ENCODE data around the gene AHSA1. TPM values are rescaled to one million over a fixed set of nuclear protein-coding genes. Genes with fewer than 3 reads are reported as not detected.

Gene AHSA1
- total RNA-seq, 1 experiment from 2014 or later: 190 TPM

DNA sequence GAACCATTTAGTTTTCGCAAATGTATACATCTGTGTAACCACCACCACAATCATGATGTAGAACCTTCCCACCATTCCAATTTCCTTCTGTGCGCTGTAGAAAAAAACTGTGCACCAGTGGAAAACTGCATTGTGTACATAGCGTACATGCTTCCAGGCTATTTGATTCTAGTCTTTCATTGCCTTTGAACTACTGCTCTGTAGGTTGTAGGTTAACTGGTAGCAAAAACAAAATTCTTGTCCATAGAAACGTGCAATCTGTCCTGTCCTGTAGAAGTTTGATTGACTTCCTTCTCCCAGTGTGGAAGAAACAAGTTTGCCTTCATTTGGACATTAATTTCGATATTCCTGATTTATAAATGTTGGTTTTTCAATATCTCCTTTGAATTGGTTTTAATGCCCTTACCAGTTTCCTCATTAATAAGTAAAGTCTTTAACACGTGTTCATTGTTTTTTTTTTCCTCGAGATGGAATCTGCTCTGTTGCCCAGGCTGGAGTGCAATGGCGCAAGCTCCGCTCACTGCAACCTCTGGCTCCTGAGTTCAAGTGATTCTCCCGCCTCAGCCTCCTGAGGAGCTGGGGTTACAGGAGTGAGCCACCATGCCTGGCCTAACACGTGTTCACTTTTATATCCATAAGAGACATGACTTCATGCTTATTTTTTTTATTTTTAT, 44.4 kb downstream of the AHSA1 start:
- WGBS (ENCODE audit: extremely low coverage, insufficient read length, low lambda C conversion rate): no CpG with 5 or more reads among the region's 11 CpGs

More for the DNA sequence above, 44.4 kb downstream of the AHSA1 start:
- Histone ChIP-seq H3K4ac (ENCODE audit: low read depth, low read length) (no peak overlapping the region), H4K5ac (ENCODE audit: insufficient read length, low read depth, low read length) (no peak overlapping the region), H3K27ac (ENCODE audit: insufficient read length, low read depth, low read length) (no peak overlapping the region), H2BK12ac (ENCODE audit: insufficient read length, low read depth, low read length) (no peak overlapping the region), H3K23me2 (ENCODE audit: insufficient read length, low read depth, low read length, poor library complexity, severe bottlenecking) (peaks cover 6% of the 10 kb centered on the region), H3K9me3 (ENCODE audit: control insufficient read depth, low read depth, low read length) (no peaks in the 10 kb centered on the region), H3K4me1 (ENCODE audit: insufficient read depth, low read length) (no peaks in the 10 kb centered on the region), H3K56ac (ENCODE audit: insufficient read length, low read depth, low read length) (no peak overlapping the region), H2AFZ (ENCODE audit: low read length) (no peak overlapping the region), H3K79me1 (ENCODE audit: insufficient read depth, low read depth, low read length, poor library complexity, severe bottlenecking) (no peaks in the 10 kb centered on the region), H4K20me1 (ENCODE audit: control insufficient read depth, insufficient read depth, insufficient read length) (no peaks in the 10 kb centered on the region), H3K14ac (ENCODE audit: insufficient read depth, low read length) (no peak overlapping the region), H2AK5ac (ENCODE audit: insufficient read length, low read length) (no peak overlapping the region), H3K27me3 (ENCODE audit: insufficient read depth, low read length) (peaks cover 18% of the 10 kb centered on the region), H2BK5ac (ENCODE audit: insufficient read length, low read length) (no peak overlapping the region), H3K9ac (ENCODE audit: extremely low read depth, insufficient read length, low read length) (no peak overlapping the region), H4K91ac (ENCODE audit: insufficient read length, low read depth, low read length) (no peak overlapping the region), H3K4me2 (ENCODE audit: insufficient read depth, insufficient read length, low read length) (no peak overlapping the region), H3K23ac (ENCODE audit: insufficient read length, low read depth, low read length) (no peak overlapping the region), H3K79me2 (ENCODE audit: insufficient read depth, low read length) (no peaks in the 10 kb centered on the region), H2BK15ac (ENCODE audit: low read depth, low read length) (no peak overlapping the region), H3T11ph (ENCODE audit: low read length) (no peak overlapping the region), H2BK120ac (ENCODE audit: low read depth, low read length, poor library complexity, severe bottlenecking) (no peak overlapping the region), H2BK20ac (ENCODE audit: low read depth, low read length, poor library complexity, severe bottlenecking) (no peak overlapping the region), H3K18ac (ENCODE audit: insufficient read length, low read depth, low read length) (no peak overlapping the region), H4K8ac (replicated peaks; ENCODE audit: insufficient read length, low read depth, low read length) (no peak overlapping the region)
- TF ChIP-seq, protein P1, sequence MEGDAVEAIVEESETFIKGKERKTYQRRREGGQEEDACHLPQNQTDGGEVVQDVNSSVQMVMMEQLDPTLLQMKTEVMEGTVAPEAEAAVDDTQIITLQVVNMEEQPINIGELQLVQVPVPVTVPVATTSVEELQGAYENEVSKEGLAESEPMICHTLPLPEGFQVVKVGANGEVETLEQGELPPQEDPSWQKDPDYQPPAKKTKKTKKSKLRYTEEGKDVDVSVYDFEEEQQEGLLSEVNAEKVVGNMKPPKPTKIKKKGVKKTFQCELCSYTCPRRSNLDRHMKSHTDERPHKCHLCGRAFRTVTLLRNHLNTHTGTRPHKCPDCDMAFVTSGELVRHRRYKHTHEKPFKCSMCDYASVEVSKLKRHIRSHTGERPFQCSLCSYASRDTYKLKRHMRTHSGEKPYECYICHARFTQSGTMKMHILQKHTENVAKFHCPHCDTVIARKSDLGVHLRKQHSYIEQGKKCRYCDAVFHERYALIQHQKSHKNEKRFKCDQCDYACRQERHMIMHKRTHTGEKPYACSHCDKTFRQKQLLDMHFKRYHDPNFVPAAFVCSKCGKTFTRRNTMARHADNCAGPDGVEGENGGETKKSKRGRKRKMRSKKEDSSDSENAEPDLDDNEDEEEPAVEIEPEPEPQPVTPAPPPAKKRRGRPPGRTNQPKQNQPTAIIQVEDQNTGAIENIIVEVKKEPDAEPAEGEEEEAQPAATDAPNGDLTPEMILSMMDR (conservative IDR thresholded peaks at IDR 0.05): no peak
- no peak for DNase-seq
- H3K36me3 Mint-ChIP-seq (ENCODE audit: insufficient read depth in 1 of 3, low read depth in 3 of 3): 0 out of 7 replicates have a peak, but pooled peaks cover 0 to 4% (median 3%) of the 10 kb centered on the region in 3 experiments
- H3K4me1 Mint-ChIP-seq: peaks cover 3% of the 10 kb centered on the region in 2 experiments; a peak in 3 of 4 replicates
- peaks cover 45% of the 10 kb centered on the region for H3K27me3 Mint-ChIP-seq (ENCODE audit: low read depth)
- H3K9me3 Mint-ChIP-seq: peaks cover 0 to 5% of the 10 kb centered on the region in 2 experiments; a peak in 2 of 5 replicates
- H3K4me3 Mint-ChIP-seq: no peak overlapping the region
- H3K27ac Mint-ChIP-seq: no peak overlapping the region
